Measurements from ENCODE around the gene AMH. TPM values are rescaled to one million over a fixed set of nuclear protein-coding genes. Genes with fewer than 3 reads are reported as not detected.

Gene AMH
- total and polyA plus RNA-seq, 2 of the 13 experiments (the other 11 are each of a cell fraction or from before 2014, with no cell fraction given) = 0.03 to 0.18 TPM

GRCh38 chr19:2236314-2237050, 12.6 kb upstream of the AMH start, which contains the start of the genes PLEKHJ1 and SF3A2 (continued):
- 0 out of 2 replicates have a peak, but pooled peaks have one; percentile 29 for TF ChIP-seq ATAD3A (CRISPR knock-in tag; IDR thresholded peaks at IDR 0.05)
- TF ChIP-seq HOXA5 (CRISPR knock-in tag; IDR thresholded peaks at IDR 0.05) = peak; percentile 61
- peak; percentile 91; the same call in 1 of the 2 replicates for TF ChIP-seq ZNF816 (CRISPR knock-in tag; IDR thresholded peaks at IDR 0.05; ENCODE audit: borderline replicate concordance)
- peak; percentile 92; the same call in 1 of the 2 replicates for TF ChIP-seq ZNF354B (CRISPR knock-in tag; IDR thresholded peaks at IDR 0.05)
- no peak for TF ChIP-seq ZNF207 (IDR thresholded peaks at IDR 0.05; ENCODE audit: borderline replicate concordance)
- TF ChIP-seq ZBTB7B (CRISPR knock-in tag; IDR thresholded peaks at IDR 0.05) = peak; percentile 85
- TF ChIP-seq ZNF747 (CRISPR knock-in tag; IDR thresholded peaks at IDR 0.05; ENCODE audit: borderline replicate concordance) = peak; percentile 91
- TF ChIP-seq ZNF7 (CRISPR knock-in tag; IDR thresholded peaks at IDR 0.05) = 0 out of 2 replicates have a peak, but pooled peaks have one; percentile 36
- TF ChIP-seq ZNF678 (CRISPR knock-in tag; IDR thresholded peaks at IDR 0.05) = peak; percentile 93
- peak; percentile 80 for TF ChIP-seq ZNF317 (CRISPR knock-in tag; IDR thresholded peaks at IDR 0.05)
- TF ChIP-seq ZNF558 (CRISPR knock-in tag; IDR thresholded peaks at IDR 0.05; ENCODE audit: borderline replicate concordance) = peak; percentile 99
- no peak for TF ChIP-seq ARNT (IDR thresholded peaks at IDR 0.05)
- TF ChIP-seq THAP8 (CRISPR knock-in tag; IDR thresholded peaks at IDR 0.05; ENCODE audit: borderline replicate concordance) = peak; percentile 98; the same call in 1 of the 2 replicates
- TF ChIP-seq ZNF3 (CRISPR knock-in tag; IDR thresholded peaks at IDR 0.05) = peak; percentile 63; the same call in 1 of the 2 replicates
- peak; percentile 86 for TF ChIP-seq MYC (CRISPR knock-in tag; IDR thresholded peaks at IDR 0.05; ENCODE audit: borderline replicate concordance)
- TF ChIP-seq KLF9 (CRISPR knock-in tag; IDR thresholded peaks at IDR 0.05; ENCODE audit: low read depth) = peak; percentile 97
- TF ChIP-seq HNRNPLL (IDR thresholded peaks at IDR 0.05; ENCODE audit: low read depth, low read length, poor library complexity, severe bottlenecking) = peak; percentile 72
- TF ChIP-seq FOXK1 (CRISPR knock-in tag; IDR thresholded peaks at IDR 0.05; ENCODE audit: borderline replicate concordance, low read depth) = no peak; the same call in none of the 2 replicates
- TF ChIP-seq MBNL3 (CRISPR knock-in tag; conservative IDR thresholded peaks at IDR 0.05) = no peak
- TF ChIP-seq ZNF766 (CRISPR knock-in tag; IDR thresholded peaks at IDR 0.05; ENCODE audit: borderline replicate concordance) = peak; percentile 97
- peak; percentile 41; the same call in 1 of the 2 replicates for TF ChIP-seq ARID3A (IDR thresholded peaks at IDR 0.05; ENCODE audit: low read depth, low read length)
- no peak for TF ChIP-seq HMG20A (CRISPR knock-in tag; IDR thresholded peaks at IDR 0.05; ENCODE audit: borderline replicate concordance)
- TF ChIP-seq TGIF2 (CRISPR knock-in tag; IDR thresholded peaks at IDR 0.05) = peak; percentile 83; the same call in 1 of the 2 replicates
- TF ChIP-seq ZNF572 (CRISPR knock-in tag; IDR thresholded peaks at IDR 0.05) = no peak; the same call in 1 of the 2 replicates

Measured in HepG2 (cell line).